GM21529 (cell line): Measurements from ENCODE around the gene CD300LB.
"Not testable (repeated sequence)": the region's sequence is repeated elsewhere in the genome, so short reads cannot be mapped to it uniquely, and the experiment has no call there.

Experiments
- ATAC-seq: cut with Tn5 transposase; IDR thresholded peaks from one replicate; pipeline ENCODE4 v1.9.1; 2021; ENCODE audit not compliant: unreplicated experiment

The CD300LB gene

DNA sequence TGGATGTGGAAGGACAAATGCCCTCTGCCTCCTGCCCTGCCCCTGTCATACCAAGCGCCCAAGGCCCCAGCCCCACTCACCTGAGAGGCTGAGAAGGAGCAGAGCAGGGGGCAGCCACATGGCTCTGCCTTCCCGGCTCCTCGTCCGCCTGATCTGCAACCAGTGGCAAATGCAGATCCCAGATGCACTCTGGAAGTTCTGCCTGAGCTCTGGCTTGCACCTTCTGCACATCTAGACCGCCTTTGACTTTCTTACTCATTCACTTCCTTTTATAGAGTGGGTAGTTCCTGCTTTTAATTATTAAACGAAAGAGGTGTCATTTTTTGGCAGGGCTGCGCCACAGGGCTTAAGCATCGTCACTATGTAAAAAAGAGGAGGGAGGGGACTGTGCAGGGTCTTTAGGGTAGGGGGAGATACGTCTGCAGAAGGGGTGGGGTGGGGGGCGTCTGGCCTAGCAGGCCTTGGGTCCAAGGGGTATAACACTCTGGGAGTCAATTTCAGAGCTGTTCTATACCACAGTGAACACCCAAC is at the start of gene CD300LB:
TSS of gene CD300LB (minus strand) at position 245 of the 531 bp plus-strand sequence. CDS start at position 120, 125 bp downstream.
- ATAC-seq: no peak

DNA sequence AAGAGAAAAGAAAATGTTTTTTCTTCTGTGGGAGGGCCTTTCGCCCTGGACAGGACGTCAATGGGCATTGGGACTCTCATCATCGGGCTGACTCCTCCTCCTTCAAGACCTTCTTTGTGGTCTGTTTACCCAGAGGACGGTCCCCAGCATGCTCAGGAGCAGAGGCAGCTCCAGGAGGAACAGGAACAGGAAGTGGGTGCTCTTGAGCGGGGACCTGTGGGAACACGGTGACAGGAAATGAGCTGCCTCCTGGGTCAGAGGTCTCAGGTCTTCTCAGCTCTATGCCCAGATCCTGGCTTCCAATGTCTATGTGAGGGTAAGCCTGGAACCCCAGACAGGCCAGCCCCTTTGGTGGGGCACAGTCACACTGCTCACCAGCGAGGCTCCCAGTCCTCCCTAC is 48.6 kb upstream of the CD300LB start:
- no peak for ATAC-seq

DNA sequence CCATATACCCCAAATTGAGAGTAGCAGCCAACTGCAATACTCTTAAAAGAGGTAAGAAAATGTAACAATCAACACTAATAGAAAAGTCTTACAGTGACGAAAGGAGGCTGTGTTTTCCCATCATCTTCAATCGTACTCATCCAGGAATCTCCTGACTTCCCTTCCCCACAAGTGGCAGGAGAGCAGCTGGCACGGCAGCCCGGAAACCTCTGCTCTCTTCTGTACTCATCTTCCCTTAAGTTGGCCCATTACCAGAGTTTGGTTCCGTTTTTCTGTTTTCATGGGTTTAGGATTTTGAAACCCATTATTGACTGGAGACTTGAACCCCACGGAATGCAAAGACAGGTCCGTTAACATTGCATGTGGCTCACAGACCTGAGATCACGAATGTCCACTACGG is 47.7 kb upstream of the CD300LB start:
- ATAC-seq: no peak

DNA sequence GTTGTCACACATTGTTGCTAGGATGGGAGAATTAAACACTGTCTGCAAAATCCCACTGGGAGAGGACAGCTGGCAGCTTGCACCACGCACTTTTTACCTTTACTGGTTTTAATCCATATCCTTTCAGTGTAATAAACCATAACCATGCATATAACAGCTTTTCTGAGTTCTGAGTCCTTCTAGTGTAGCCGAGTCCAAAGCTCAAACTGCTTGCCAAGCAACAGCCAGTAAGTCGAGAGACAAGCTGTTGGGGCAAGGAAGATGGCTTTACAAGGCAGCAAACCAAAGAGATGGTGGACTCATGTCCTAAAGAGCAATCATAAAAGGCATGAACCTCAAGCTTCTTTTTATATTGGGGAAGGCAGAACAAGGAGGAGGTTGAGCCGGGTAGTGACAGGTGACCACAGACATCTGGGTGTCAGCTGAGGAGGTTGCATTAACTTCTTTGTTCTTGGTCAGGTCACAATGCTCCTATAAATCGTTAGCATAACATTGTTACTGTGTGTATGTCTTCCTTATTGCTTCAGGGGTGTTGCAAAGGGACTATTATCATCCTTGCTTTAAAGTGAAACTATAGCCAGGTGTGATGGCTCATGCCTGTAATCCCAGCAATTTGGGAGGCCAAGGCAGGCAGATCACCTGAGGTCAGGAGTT is 43.3 kb upstream of the CD300LB start:
- no peak for ATAC-seq

DNA sequence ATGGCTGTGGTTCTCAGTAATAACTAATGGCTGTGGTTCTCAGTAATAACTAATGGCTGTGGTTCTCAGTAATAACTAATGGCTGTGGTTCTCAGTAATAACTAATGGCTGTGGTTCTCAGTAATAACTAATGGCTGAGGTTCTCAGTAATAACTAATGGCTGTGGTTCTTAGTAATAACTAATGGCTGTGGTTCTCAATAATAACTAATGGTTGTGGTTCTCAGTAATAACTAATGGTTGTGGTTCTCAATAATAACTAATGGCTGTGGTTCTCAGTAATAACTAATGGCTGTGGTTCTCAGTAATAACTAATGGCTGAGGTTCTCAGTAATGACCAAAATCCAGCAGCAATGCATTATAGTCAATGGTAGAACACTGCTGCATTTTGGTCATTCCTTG is 42.4 kb upstream of the CD300LB start:
- ATAC-seq: not testable (repeated sequence)

DNA sequence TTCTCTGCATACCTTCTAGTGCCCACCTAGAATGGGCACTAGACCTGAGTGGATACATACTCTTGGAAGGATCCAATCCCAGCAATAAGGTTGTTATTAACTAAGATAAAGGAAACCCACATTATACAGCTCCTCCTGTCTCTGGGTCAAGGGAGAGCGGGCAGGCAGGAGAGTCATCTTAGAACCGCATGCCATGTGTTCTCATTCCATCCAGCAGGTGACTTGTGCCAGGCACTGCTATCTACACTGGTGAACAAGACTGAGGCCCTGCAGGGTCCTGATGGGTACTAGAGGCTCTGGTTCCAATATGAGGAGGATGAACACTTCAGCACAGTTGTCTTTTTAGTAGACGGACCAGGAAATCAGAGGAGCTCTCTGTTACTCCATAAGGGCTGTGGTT is 41.9 kb upstream of the CD300LB start:
- no peak for ATAC-seq

DNA sequence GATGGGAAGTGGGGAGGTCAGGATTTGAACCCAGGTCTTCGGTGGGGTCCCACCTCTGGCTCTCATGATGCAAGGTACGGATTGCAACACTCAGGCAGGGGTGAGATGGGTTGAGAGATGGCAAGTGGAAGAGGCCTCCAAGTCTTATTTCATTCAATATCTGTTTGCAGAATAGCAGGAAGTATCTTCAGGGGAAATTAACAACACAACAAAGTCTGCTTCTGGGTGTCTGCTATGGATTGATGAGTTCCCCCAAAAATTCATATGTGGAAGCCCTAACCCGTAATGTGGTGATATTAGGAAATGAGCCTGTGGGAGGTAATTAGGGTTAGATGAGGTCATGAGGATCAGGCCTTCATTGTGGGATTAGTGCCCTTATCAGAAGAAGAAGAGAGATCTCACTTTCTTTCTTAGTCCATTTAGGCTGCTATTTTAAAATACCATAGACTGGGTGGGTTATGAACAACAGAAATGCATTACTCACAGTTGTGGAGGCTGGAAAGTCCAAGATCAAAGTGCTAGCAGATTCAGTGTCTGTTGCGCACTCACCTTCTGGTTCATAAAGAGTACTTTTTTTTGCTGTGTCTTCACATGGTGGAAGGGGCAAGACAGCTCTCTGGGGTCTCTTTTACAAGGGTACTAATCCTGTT is 40.5 kb upstream of the CD300LB start:
- ATAC-seq: no peak

DNA sequence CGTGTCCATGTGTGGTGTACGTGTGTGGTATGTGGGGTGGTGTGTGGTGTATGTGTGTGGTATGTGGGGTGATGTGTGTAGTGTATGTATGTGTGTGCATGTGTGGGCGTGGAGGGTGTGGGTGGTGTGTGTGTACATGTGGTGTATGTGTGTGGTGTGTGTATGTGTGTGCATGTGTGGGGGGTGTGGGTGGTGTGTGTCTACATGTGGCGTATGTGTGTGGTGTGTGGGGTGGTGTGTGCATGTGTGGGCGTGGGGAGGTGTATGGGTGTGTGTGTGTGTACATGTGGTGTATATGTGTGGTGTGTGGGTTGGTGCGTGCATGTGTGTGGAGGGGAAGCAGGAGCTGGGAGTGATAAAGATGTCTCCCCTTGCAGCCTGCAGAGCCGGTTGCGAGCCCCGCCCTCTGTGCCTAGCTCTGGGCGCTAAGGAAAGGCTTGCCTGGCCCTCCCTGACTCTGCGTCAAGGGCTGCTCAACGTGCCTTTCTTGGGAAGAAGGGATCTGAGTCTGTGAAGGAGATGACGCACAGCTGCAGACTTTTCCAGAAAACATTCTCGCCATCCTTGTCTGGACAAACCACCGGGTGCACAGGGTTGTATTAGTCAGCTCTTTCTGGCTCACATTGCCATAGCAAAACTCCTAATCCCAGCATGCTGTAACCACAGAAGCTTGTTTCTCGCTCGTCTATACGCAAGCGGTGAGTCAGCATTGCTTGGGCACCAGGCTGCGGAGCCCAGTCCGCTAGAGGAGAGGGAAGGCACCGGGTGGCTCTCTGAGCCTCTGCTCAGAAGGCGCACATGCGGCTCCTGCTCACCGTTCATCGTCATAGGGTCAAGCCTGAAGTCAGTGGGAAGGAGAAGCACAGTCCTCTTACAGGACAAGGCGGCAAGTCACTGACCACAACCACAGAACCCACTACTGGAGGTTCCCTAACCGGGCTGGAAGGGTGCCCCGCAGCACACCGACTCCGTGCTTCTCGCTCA is 38.0 kb upstream of the CD300LB start:
- ATAC-seq: no peak

DNA sequence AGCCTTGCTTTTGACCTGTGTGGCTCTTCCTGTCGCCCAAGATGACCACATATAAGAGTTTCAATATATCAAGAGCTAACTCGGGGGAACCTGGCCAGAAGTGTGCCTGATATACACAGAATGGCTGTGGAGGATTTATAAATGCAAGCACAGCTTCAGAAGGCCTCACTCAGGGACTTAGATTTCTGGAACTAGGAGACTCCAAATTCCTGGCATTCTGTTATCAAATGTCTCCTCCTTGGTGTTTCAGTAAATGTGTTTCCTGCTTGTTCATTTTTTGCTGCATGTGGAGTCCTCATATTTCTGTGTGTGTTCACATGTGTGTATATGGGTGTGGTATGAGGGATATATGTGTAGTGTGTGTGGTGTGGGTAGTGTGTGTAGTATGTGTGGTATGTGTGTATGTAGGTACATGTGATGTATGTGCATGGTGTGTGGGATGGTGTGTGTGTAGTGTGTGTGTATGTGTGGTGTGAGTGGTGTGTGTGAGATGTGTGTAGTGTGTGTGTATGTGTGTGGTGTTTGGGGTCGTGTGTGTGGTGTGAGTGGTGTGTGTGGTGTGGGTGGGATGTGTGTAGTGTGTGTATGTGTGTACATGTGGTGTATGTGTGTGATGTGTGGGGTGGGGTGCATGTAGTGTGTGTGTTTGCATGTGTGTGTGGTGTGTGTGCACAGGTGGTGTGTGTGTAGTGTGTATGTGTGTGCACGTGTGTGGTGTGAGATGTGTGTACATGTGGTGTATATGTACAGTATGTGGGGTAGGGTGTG is 37.0 kb upstream of the CD300LB start:
- no peak for ATAC-seq

DNA sequence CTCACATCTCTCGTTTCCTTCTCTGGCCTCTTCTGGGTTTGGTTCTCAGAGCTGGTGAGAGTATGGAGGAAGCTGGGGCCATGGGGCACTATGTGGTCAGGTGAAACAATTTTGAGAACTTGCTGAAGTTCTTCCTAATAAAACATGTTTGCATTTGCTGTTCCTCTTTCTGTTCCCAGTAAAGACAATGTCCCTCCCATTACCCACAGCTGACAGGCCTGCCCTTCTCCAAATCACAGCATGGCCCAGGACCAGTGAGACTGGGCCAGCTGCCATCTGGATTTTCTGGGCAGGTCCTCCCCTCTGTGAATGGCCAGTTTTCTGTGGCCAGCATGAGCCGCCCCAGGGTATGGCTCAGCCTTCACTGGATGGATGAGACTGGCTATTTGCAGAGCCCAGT is 36.1 kb upstream of the CD300LB start, which contains the start of gene CD300H:
TSS of gene CD300H (minus strand) at position 113 of the 400 bp plus-strand sequence.
- no peak for ATAC-seq

DNA sequence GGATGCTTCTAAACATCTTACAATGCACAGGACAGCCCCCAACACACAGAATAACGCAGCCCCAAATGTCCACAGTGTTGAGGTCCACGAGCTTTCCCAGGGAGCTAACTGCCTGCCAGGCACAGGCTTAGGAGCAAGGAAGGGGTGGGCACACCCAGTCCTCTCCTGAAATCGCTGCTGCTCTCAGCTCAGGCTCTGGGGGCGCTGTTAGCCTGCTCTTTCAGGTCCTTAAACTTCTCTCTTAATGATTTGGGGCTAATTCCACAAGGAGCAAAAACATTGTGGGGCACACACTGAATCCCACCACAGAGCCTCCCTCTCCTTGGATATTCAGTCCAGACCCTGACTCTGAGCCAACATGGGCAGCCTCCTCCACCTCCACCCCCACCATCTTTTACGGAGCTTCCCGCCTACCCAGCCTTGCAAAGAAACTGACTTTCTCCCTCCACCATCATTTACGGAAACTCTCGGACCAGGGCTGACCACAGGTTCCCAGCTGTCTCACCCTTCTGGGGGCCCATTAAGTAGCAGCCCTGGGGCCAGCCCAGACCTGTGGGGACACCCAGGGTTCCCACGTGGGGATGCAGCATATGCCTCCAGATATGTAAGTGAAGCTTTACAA is 35.0 kb upstream of the CD300LB start:
- ATAC-seq: no peak

DNA sequence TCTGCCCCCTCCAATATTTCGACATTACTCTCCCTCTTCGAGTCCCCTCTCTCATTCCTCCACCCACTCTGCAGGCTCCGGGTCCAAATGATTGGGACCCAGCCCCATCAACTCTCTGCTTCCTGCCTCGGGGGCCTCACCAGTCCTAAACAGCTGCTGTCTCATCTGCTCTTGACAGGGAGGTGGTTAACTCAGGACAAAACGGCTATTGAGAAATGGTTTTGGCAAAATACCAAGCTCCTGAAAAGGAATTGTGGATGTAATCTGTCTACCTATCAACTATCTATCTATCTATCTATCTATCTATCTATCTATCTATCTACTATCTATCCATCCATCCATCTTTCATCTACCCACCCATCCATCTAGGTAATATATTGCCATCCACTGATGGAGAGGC is 33.9 kb upstream of the CD300LB start:
- no peak for ATAC-seq

DNA sequence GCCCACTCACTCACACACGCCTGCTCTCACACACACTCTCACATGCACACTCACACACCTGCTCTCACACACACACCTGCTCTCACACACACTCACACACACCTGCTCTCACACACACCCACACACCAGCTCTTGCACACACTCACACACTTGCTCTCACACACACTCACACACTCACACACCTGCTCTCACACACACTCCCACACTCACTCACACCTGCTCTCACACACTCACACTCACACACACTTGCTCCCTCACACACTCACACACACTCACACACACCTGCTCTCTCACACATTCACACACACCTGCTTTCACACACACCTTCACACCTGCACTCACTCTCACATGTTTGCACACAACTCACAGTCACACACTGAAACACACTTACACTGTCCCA is 32.1 kb upstream of the CD300LB start:
- ATAC-seq: no peak

DNA sequence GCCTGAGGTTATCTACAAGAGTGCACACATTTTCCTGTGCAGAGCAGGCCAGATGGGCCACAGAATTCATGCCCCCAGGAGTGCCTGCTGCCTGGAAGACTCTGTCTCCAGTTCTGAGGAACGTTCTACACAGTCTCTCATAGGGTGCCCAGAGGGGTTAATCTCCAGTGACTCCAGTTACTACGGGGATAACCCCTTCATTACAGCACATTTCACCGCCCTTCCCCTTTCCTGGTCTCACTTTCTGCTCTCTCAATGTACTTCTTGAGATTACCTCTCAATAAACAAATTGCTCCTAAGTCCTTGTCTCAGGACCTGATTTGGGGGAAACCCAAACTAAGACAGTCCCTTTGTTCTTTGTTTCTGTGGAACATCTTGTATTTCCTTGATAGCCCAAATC is 30.3 kb upstream of the CD300LB start:
- ATAC-seq: no peak

DNA sequence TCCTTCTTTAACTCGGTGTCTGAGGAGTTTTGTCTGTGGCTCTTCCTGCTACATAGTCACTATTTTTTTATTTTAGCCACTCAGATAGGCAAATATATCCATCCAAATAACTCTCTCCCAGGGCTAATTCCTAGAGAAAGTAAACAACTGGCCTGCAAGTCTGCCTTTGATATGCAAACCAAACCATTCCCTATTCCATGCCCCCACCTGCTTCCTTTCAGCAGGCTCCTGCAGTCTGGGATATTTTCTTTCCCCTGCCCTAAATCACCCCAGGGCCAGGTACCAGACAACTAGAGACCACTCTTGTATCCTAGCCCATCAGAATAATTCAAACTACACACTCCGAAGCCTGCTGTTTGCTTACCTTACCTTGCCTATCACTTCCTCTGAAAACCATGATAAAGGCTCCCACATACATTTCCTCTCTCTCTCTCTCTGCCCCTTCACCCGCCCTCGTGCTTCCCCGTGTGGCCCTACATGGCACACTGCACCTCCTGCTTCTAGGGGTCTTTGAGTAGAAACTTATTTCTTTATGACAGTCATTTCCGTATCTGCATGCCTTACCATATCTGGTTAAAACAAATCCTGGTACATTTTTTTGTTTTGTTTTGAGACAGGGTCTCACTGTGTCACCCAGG is 27.7 kb upstream of the CD300LB start:
- no peak for ATAC-seq

DNA sequence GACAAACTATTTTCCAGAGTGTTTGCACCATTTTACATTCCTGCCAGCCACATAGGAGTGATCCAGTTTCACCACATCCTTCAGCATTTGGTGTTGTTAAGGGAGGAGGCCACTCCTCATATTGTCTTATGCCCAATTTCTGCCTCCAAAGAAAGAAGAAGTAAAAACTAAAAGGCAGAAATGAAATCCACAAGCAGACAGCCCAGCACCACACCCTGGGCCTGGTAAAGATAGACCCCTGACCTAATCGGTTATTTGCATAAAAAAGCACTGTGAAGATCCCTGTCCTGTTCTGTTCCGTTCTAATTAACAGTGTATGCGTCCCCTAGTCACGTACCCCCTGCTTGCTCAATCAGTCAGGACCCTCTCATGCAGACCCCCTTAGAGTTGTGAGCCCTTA is 27.1 kb upstream of the CD300LB start:
- not testable (repeated sequence) for ATAC-seq

DNA sequence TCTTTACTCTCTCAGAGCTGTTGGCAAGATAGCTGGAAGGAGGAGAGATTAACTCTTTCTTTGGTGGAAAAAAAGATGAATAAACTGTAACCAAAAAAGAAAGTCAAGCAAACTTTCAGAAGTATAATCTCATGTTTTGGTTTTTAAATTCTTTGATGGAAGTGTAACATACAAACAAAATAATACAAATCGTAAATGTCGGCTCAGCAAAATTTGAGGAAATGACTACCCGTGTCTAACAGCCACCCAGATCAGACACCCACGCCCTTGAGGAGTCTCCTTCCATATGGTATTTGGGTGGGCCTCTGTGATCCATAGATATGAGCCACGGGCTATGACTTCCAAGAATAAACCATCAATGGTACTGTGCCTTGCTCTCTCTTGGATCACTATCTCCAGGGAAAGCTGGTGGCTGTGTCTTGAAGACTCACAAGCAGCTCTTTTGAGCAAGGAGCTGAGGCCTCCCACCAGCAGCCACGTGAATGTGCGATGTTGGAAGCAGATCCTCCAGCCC is 24.2 kb upstream of the CD300LB start:
- ATAC-seq: no peak

DNA sequence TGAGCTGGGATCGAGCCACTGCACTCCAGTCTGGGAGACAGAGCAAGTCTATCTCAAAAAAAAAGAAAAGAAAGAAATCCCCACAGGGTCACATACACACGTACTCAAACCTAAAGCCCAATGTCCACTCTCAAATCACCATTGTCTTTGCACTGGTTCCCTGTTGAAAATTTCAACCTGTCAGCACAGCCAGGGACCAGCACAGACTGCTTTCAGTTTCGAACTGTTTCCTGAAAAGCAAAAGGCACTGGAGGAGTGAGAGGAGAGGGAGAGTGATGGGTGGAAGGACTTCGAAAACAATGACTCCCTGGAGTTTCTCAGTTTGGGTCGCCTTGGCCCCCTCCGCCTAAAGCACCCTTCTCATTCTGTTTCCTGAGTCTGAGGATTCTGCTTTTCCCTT is 23.6 kb upstream of the CD300LB start:
- no peak for ATAC-seq

DNA sequence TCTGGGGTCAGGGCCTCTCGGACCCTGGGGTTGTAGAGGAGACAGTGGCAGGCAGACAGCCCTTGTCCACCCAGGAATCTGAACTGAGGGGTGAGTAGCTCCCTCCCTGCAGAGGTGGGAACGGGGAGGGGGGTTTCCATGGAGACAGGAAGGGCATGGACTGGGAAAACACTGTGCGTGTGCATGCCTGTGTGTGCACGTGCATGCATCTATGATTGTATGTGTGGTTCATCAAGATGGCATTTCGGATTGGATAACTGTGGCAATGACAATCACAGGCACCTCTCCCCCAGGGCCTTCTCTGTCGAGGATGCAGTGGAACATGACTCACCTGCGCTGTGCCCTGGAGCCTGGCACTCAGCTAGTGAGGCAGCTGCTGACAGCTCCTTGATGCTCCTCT is 20.8 kb upstream of the CD300LB start:
- ATAC-seq: no peak
